ENCODE results near the gene CTSH.

CTSH gene

DNA sequence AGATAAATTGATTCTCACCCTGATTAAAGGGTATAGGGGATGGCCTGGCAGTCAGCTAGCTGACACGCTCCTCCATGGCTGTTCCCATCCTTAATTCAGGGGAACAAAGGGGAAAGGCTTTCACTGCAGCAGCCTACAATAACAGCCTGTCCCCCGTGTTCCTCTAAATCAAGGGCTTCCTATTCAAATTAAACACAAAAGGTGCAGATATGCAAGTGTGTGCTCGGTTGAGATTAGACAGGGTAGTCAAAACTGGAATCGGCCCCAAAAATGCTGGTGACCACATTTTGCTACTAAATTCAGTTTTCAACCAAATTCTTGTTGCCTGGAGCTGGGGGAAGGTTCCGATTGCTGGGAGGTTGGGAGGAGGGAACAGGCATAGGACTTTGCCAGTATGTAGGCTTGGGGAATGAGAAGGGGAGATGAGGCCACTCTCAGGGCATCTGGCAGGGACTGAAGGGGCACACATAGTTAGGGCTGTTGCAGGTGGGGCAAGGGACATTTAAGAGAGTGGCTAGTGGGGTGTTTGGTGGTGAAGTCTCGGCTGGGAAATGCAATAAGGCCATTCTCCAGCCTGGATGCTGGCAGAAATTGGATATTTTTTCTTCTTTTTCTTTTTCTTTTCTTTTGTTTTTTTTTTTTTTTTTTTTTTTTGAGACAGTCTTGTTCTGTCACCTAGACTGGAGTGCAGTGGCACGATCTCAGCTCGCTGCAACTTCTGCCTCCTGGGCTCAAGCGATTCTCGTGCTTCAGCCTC lies 32.9 kb upstream of the CTSH start:
- TF ChIP-seq, protein P1, sequence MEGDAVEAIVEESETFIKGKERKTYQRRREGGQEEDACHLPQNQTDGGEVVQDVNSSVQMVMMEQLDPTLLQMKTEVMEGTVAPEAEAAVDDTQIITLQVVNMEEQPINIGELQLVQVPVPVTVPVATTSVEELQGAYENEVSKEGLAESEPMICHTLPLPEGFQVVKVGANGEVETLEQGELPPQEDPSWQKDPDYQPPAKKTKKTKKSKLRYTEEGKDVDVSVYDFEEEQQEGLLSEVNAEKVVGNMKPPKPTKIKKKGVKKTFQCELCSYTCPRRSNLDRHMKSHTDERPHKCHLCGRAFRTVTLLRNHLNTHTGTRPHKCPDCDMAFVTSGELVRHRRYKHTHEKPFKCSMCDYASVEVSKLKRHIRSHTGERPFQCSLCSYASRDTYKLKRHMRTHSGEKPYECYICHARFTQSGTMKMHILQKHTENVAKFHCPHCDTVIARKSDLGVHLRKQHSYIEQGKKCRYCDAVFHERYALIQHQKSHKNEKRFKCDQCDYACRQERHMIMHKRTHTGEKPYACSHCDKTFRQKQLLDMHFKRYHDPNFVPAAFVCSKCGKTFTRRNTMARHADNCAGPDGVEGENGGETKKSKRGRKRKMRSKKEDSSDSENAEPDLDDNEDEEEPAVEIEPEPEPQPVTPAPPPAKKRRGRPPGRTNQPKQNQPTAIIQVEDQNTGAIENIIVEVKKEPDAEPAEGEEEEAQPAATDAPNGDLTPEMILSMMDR (IDR thresholded peaks at IDR 0.05; ENCODE audit: low read depth, low read length, missing control alignments) = no peak
- DNase-seq (ENCODE audit: extremely low read depth, low read depth) = no peak
- H3K4me3 ChIP-seq (replicated peaks; ENCODE audit: low read depth, low read length) = no peak overlapping the region

DNA sequence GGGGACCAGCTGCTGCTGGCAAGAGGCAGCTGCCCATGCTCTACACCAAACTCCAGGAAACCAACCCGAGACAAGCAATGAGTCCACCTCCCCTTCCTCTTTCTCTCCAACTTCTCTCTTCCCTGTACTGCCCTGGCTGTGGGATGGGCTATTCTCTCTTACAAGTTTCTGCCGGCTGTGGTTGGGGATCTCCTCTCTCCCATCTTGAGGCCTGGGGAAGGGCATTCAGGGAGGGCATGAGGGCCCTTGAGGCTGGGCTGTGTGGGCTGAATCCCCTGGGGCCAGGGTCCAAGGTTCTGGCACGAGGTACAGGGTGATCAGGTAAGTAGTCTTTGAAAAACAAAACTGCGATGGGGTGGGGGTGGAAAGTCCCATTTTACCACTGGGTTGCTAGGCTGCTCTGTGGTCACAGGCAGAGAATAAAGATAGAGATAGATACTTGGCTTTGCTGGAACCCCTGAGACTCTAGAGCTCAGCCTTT lies 32.3 kb upstream of the CTSH start:
- H3K4me3 ChIP-seq (replicated peaks; ENCODE audit: low read depth, low read length) = no peak overlapping the region
- TF ChIP-seq, protein P1 (IDR thresholded peaks at IDR 0.05; ENCODE audit: low read depth, low read length, missing control alignments) = no peak
- DNase-seq (ENCODE audit: extremely low read depth, low read depth) = no peak

DNA sequence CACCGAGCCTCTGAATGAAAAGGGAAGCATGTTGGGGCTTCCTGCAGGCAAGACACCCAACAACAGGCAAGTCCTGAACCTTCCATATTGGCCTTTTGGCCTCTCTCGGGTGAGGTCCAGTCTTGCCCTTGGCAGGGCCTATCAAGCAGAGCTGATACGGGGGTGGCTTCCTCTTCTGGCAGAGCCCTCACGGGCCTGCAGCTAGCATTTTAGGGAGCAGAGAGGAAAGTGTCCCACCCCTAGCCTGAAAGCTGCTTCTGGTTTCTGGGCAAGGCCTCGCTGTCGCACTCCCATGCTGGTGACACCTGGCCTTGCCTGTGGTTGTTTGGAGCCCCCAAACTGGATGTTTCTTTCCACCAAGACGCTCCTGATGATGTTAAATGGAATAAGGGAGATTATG lies 31.8 kb upstream of the CTSH start:
- TF ChIP-seq, protein P1 (IDR thresholded peaks at IDR 0.05; ENCODE audit: low read depth, low read length, missing control alignments) = no peak
- no peak for DNase-seq (ENCODE audit: extremely low read depth, low read depth)
- H3K4me3 ChIP-seq (replicated peaks; ENCODE audit: low read depth, low read length) = no peak overlapping the region

DNA sequence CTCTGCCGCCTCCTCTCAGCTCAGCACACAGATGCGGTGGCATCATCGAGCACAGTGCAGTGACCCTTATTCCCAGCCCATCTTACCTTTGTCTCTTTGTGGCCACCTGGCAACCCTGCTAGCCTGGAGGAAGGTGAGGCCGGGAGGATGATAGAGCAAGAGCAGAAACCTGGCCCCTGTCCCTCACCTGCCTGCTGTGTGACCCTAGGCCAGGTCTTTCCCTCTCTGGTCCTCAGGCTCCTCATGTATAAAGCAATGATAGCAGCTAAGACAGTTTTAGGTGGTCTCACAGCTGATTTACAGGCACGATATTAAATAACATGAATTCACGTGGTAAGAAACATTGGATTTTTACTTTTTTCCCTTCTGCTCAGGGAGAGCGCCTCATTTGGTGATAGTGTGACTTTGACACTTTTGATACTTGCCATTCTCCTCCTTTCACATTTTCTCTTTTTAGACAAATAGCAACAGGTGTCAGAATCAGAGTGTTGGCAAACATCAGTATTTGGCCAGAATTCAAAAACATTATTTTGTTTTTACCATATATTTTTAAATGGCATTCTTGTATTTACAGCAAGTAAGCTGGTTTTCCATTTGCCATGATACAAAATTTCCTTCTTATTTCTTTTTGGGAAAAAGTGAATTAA lies 29.5 kb upstream of the CTSH start:
- DNase-seq (ENCODE audit: extremely low read depth, low read depth) = no peak
- TF ChIP-seq, protein P1 (IDR thresholded peaks at IDR 0.05; ENCODE audit: low read depth, low read length, missing control alignments) = no peak

DNA sequence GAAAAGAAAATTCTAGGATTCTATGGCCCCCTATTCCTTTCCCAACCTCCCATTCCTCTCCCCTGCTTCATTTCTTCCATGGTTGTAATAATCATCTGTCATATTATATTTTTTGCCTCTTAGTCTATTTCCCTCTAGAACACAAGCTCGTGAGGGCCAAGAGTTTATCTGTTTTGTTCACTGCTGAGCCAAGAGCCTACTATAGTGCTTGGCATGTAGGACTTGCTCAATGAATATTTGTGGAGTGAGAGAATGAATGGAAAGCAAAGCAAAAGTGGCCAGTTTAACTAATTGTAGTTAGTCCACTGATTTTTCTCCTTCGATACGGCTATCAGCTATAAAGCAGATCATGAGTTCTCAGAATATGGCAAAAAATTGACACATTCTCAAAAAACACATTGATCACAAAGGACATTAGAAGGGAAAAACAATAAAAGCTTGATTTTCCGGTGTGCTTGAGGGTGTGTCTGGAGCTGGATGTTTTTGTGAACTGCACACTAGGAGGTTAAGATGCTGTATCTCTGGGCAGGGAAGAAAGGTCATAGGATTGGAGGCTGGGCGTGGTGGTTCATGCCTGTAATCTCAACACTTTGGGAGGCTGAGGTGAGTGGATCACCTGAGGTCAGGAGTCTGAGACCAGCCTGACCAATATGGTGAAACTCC lies 25.0 kb upstream of the CTSH start:
- TF ChIP-seq, protein P1 (IDR thresholded peaks at IDR 0.05; ENCODE audit: low read depth, low read length, missing control alignments) = no peak
- no peak overlapping the region for H3K4me3 ChIP-seq (replicated peaks; ENCODE audit: low read depth, low read length)
- no peak for DNase-seq (ENCODE audit: extremely low read depth, low read depth)

More for the DNA sequence above, 29.5 kb upstream of the CTSH start:
- no peak overlapping the region for H3K4me3 ChIP-seq (replicated peaks; ENCODE audit: low read depth, low read length)

DNA sequence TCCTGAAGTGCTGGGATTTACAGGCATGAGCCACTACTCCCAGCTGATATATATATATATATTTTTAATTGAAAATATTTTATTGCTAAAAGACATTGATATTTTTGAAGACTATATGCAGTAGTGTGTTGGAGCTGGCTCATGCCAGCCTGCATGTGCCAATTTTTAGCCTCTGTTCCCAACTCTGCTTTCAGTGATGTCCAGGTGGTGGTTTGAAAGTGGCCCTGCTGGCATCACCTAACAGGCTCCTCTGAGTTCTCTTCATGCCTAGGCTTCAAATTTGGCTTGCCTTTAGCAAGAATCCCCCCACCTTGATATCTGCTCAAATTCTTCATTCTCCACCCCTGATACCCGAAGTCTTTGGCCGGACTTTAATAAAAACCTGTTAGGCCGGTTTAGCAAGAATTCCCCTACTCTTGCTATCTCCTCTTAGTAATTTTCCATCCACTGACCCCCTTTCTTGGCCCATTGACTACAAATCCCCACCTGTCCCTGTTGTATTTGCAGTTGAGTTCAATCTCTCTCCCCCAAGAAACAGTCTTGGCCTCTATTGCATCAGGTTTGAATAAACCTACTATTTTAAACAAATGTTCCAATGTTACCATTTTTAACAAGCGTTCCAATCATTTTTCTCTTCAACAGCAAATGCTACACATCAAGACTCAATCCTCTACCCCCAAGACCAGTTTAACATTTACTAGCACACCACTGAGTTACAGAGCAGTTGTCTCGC lies 23.9 kb upstream of the CTSH start:
- TF ChIP-seq, protein P1 (IDR thresholded peaks at IDR 0.05; ENCODE audit: low read depth, low read length, missing control alignments) = no peak
- no peak for DNase-seq (ENCODE audit: extremely low read depth, low read depth)
- H3K4me3 ChIP-seq (replicated peaks; ENCODE audit: low read depth, low read length) = no peak overlapping the region

All from HFF-Myc (cell line).